Astrocyte (in vitro differentiated cells and primary cell): ENCODE results near the gene CECR2.

Experiments
- CTCF ChIP-seq: IDR thresholded peaks from 2 replicates; pipeline ENCODE4 v1.5.1; 2011; ENCODE audit warnings: low read depth, mild to moderate bottlenecking, inconsistent platforms, low read length, moderate library complexity; ENCODE audit not compliant: insufficient read depth
- EZH2 ChIP-seq: IDR thresholded peaks from 2 replicates; pipeline ENCODE4 v1.6.1; 2012; ENCODE audit warnings: mild to moderate bottlenecking, low read length, inconsistent platforms; ENCODE audit not compliant: insufficient read depth

- TF ChIP-seq CTCF (no peak), EZH2 (no peak)
These were observed 189.9 kb downstream of the CECR2 start for GRCh38 chr22:17559188-17559587.
